Upper lobe of right lung (tissue), 1 donor: ENCODE results near the gene CEMIP. TPM values are rescaled to one million over a fixed set of nuclear protein-coding genes. Genes with fewer than 3 reads are reported as not detected.
A peak's percentile ranks its signal among the peaks of the same experiment; 100 is the strongest.

ENCODE experiments used
- ATAC-seq: fragments of 200-7000 bp; cut with Tn5 transposase; one replicate; pipeline ENCODE4 v1.9.1; 2020; ENCODE audit warnings: mild to moderate bottlenecking, moderate library complexity
- DNase-seq: peaks from one replicate; pipeline ENCODE4 v3.0.0-alpha.2; 2020
- H3K27ac ChIP-seq: fragments of 200-600 bp; one replicate; pipeline ENCODE4 v1.8.0; 2022
- H3K27me3 ChIP-seq: fragments of 200-600 bp; one replicate; pipeline ENCODE4 v1.8.0; 2022; ENCODE audit warnings: mild to moderate bottlenecking
- H3K36me3 ChIP-seq: fragments of 200-600 bp; one replicate; pipeline ENCODE4 v1.8.0; 2022
- H3K4me1 ChIP-seq: fragments of 200-600 bp; one replicate; pipeline ENCODE4 v1.8.0; 2022
- H3K4me3 ChIP-seq: fragments of 200-600 bp; one replicate; pipeline ENCODE4 v1.8.0; 2022; ENCODE audit warnings: mild to moderate bottlenecking
- H3K9me3 ChIP-seq: fragments of 200-600 bp; one replicate; pipeline ENCODE4 v1.8.0; 2022
- intact Hi-C: fragments of 100-400 bp; cut with DNase I; formaldehyde crosslinking; loops from one replicate; pipeline ENCODE4 v1.11.0; 2022
- total RNA-seq: library from RNA; stranded (reverse); fragmentation: NEBNext Ultra II Directional; extraction: Animal tissue kit (Norgen Biotek cat#: 25700); gene quantifications from one replicate; pipeline ENCODE4 v1.2.1, GENCODE V29; 2021
- TF ChIP-seq, protein P1 (sequence below): fragments of 200-600 bp; IDR thresholded peaks from one replicate; pipeline ENCODE4 v1.8.0; 2022; ENCODE audit warnings: antibody characterized with exemption
- donor health status: DM: no; HTN: yes; CAD: no; lungs with severe emphysema.

The CEMIP gene
- total RNA-seq, 1 donor from 2014 or later, result 17.3 TPM

DNA sequence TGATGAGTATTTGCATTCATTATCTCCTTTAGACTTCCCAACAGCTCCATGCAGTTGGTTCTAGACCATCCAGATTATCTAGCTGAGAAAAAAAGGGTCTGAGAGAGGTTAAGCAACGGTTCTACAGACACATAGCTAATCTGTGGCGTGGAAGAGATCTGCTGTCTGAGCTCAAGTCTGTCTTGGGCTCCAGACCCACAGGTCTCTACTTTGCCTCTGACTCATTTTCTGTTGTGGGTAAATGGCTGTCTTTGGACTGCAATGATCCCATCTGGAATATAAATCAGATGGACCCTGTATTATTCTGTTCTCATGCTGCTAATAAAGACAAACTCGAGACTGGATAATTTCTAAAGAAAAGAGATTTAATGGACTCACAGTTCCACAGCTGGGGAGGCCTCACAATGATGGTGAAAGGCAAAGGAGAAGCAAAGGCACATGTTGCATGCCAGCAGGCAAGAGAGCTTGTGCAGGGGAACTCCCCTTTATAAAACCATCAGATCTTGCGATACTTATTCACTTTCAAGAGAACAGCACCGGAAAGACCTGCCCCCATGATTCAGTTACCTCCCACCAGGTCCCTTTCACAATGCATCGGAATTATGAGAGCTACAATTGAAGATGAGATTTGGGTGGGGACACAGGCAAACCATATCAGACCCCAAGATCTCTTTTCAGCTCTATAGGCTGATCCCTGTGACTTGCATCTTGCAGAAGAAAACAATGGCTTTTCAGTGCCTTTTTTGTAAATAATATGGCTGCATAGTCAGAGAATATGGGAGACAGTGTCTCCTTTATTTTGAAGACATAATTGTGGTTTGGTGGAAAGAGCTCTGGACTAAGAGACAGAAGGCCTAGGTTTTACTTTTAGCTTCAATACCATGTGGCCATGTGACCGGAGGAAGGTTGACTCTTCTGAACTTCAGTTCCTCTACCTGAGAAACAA lies 24.7 kb downstream of the CEMIP start:
- TF ChIP-seq, protein P1, sequence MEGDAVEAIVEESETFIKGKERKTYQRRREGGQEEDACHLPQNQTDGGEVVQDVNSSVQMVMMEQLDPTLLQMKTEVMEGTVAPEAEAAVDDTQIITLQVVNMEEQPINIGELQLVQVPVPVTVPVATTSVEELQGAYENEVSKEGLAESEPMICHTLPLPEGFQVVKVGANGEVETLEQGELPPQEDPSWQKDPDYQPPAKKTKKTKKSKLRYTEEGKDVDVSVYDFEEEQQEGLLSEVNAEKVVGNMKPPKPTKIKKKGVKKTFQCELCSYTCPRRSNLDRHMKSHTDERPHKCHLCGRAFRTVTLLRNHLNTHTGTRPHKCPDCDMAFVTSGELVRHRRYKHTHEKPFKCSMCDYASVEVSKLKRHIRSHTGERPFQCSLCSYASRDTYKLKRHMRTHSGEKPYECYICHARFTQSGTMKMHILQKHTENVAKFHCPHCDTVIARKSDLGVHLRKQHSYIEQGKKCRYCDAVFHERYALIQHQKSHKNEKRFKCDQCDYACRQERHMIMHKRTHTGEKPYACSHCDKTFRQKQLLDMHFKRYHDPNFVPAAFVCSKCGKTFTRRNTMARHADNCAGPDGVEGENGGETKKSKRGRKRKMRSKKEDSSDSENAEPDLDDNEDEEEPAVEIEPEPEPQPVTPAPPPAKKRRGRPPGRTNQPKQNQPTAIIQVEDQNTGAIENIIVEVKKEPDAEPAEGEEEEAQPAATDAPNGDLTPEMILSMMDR, result no peak
- intact Hi-C loops, result no loop called here
- Histone ChIP-seq H3K9me3 (no peaks in the 10 kb centered on the region), H3K4me1 (no peaks in the 10 kb centered on the region), H3K36me3 (no peaks in the 10 kb centered on the region), H3K4me3 (no peak overlapping the region), H3K27me3 (no peaks in the 10 kb centered on the region), H3K27ac (no peak overlapping the region)
- DNase-seq, result no peak
- no peak for ATAC-seq

DNA sequence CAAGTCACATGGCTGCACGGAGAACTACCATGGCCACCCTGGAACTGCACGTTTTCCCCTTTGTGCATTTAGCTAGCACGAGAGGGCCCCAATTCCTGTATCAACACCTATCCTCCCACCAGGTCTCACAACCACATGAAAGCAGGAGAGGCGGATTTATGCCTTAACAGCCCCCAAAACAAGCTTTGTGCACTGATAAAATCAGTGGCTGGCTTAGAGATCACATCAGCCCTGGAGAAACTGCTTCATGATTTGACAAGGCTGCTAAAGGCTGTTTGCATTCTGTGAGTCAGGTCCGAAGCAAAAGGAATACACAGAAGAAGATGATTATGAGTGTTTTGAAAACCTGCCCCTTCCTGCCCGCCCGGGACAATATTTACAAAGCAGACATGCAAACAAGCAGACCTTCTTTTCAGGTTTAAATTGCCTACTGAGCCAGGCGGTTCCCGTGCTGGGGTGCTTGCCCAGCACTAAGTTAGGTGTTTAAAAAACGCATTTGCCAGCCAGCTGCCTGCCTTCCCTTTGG lies 25.9 kb downstream of the CEMIP start:
- ATAC-seq, result no peak
- Histone ChIP-seq H3K9me3 (no peaks in the 10 kb centered on the region), H3K4me3 (no peak overlapping the region), H3K27ac (no peak overlapping the region), H3K36me3 (no peaks in the 10 kb centered on the region), H3K4me1 (no peaks in the 10 kb centered on the region), H3K27me3 (no peaks in the 10 kb centered on the region)
- TF ChIP-seq, protein P1, result no peak
- no peak for DNase-seq
- intact Hi-C loops, result no loop called here

DNA sequence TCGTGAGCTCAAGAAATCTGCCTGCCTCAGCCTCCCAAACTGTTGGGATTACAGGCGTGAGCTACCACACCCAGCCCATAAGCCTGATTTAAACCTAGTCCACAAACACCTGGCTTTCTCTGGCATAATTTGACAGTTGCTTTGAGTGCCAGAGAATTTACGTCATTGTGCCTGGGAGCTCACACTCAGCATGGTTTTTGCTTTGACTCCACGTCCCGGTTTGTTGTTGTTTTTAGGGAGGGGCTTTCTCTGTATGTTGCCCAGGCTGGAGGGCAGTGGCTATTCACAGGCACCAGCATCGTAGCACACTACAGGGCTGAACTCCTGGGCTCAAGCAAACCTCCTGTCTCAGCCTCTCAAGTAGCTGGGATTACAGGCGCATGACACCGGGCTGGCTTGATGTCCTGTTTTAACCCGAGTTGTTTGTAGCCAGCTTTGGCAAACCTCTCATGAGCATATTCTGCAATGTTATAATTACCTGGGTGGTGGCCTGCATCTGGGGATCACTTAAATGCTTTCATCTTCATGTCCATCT lies 32.7 kb downstream of the CEMIP start:
- H3K9me3 ChIP-seq, result no peaks in the 10 kb centered on the region

DNA sequence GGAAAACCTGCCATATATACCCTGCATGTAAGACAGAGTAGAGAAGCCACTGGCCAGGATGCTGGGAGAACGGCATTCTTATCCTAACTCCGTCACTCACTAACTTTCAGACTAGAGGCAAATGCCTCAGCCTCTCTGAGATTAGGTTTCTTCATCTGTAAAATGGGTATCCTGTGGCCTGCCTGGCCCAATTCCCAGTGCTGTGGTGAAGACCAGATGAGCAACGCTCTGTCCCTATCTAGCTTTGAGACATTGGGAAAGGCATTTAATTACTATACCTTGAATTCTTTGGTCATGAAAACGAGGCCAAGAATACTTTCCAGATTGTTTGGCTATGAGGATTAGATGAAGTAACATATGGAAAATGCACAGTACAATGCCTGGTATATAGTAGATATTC lies 35.9 kb downstream of the CEMIP start:
- H3K4me3 ChIP-seq, result no peak overlapping the region
- H3K27me3 ChIP-seq, result no peaks in the 10 kb centered on the region
- H3K9me3 ChIP-seq, result no peaks in the 10 kb centered on the region
- intact Hi-C loops, result no loop called here
- H3K4me1 ChIP-seq, result no peaks in the 10 kb centered on the region
- ATAC-seq, result no peak
- TF ChIP-seq, protein P1, result no peak
- DNase-seq, result no peak
- H3K27ac ChIP-seq, result no peak overlapping the region
- H3K36me3 ChIP-seq, result no peaks in the 10 kb centered on the region

More for the DNA sequence above, 32.7 kb downstream of the CEMIP start:
- no peak overlapping the region for H3K4me3 ChIP-seq
- DNase-seq, result no peak
- no peaks in the 10 kb centered on the region for H3K27me3 ChIP-seq
- H3K27ac ChIP-seq, result no peak overlapping the region
- no peaks in the 10 kb centered on the region for H3K36me3 ChIP-seq
- intact Hi-C loops, result no loop called here
- TF ChIP-seq, protein P1, result no peak
- no peaks in the 10 kb centered on the region for H3K4me1 ChIP-seq
- ATAC-seq, result no peak

DNA sequence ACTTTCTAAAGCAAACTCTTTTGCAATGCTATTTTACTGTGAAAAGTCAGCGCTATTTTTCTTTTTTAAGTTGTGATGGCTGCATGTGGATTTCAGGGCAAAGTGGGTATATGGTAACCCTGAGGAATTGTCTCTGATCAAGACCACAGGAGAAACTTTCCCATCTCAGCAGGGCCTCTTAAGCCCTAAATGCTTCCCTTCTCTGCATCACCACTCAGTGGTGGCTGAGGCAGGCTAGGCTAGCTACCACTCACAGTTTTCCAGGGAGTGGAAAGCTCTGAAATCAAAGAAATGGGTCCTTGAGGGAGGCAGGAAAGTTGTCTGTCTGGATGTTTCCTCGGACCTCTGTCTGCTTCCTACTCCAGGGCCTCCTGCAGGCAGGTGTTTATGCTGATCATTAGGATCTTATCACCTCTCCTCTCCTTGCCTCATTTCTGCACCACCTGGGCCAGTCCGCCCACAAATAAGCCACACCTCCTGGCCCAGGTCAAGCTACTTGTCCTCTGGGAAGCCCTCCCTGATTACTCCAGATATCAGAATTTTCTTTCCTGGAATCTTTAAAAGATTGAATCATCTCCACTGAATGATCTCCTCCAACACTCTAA lies 37.0 kb downstream of the CEMIP start:
- TF ChIP-seq, protein P1, result no peak
- H3K4me3 ChIP-seq, result no peak overlapping the region
- no peak for ATAC-seq
- H3K4me1 ChIP-seq, result no peaks in the 10 kb centered on the region
- no peaks in the 10 kb centered on the region for H3K36me3 ChIP-seq
- no peaks in the 10 kb centered on the region for H3K27me3 ChIP-seq
- H3K27ac ChIP-seq, result peak overlapping the region; percentile 11
- intact Hi-C loops, result no loop called here
- no peak for DNase-seq
- no peaks in the 10 kb centered on the region for H3K9me3 ChIP-seq
